DND-41 (cell line): Measurements from ENCODE around the gene REC114.

Experiments
- ATAC-seq: fragments of 200-7000 bp; cut with Tn5 transposase; 3 replicates; pipeline ENCODE4 v1.9.1; 2021; ENCODE audit warnings: low read depth; ENCODE audit not compliant: insufficient read depth
- DNase-seq: peaks from one replicate; pipeline ENCODE4 v3.0.0-alpha.2; 2020
- H2AFZ ChIP-seq: 2 replicates; pipeline ENCODE4 v1.6.0; 2012; ENCODE audit warnings: low read depth, low read length
- H3K27ac ChIP-seq: 2 replicates; pipeline ENCODE4 v1.5.1; 2012; ENCODE audit warnings: low read length, inconsistent platforms
- H3K27me3 ChIP-seq: fragments of 200-600 bp; sonication (generic); 2 replicates; pipeline ENCODE4 v1.6.0; 2012; ENCODE audit warnings: low read length, mild to moderate bottlenecking, inconsistent platforms; ENCODE audit not compliant: insufficient read depth, poor library complexity
- H3K36me3 ChIP-seq: 2 replicates; pipeline ENCODE4 v1.5.1; 2012; ENCODE audit warnings: low read length, inconsistent platforms; ENCODE audit not compliant: insufficient read depth
- H3K4me1 ChIP-seq: 2 replicates; pipeline ENCODE4 v1.5.1; 2012; ENCODE audit warnings: mild to moderate bottlenecking, low read length; ENCODE audit not compliant: insufficient read depth
- H3K4me2 ChIP-seq: 2 replicates; pipeline ENCODE4 v1.6.0; 2012; ENCODE audit warnings: mild to moderate bottlenecking, moderate library complexity, low read length, inconsistent platforms; ENCODE audit not compliant: insufficient read depth
- H3K4me3 ChIP-seq, 2 experiments: fragments of 200-600 bp in 1 of 2; shearing (Covaris generic) in 1 of 2; 2 replicates each; pipeline ENCODE4 v1.5.1; 2012 to 2016; ENCODE audit warnings: inconsistent platforms in 2 of 2, low read length in 2 of 2, mild to moderate bottlenecking in 2 of 2, low read depth in 1 of 2, moderate library complexity in 1 of 2
- H3K79me2 ChIP-seq: 2 replicates; pipeline ENCODE4 v1.6.0; 2012; ENCODE audit warnings: low read length, inconsistent platforms; ENCODE audit not compliant: insufficient read depth
- H3K9ac ChIP-seq: 2 replicates; pipeline ENCODE4 v1.6.0; 2012; ENCODE audit warnings: low read depth, mild to moderate bottlenecking, inconsistent platforms, low read length, moderate library complexity
- H3K9me3 ChIP-seq: 2 replicates; pipeline ENCODE4 v1.5.1; 2012; ENCODE audit warnings: low read length, moderate library complexity, mild to moderate bottlenecking, inconsistent platforms; ENCODE audit not compliant: insufficient read depth, severe bottlenecking
- H4K20me1 ChIP-seq: 2 replicates; pipeline ENCODE4 v1.6.0; 2012; ENCODE audit warnings: low read length; ENCODE audit not compliant: insufficient read depth
- CTCF ChIP-seq: IDR thresholded peaks from 2 replicates; pipeline ENCODE4 v1.5.1; 2012; ENCODE audit warnings: borderline replicate concordance, low read length, moderate library complexity, mild to moderate bottlenecking; ENCODE audit not compliant: poor library complexity, severe bottlenecking; ENCODE audit errors: extremely low read depth
- EZH2 ChIP-seq: IDR thresholded peaks from 3 replicates; pipeline ENCODE4 v1.6.1; 2012; ENCODE audit warnings: borderline replicate concordance, low read depth, mild to moderate bottlenecking, moderate library complexity, low read length, inconsistent platforms; ENCODE audit not compliant: severe bottlenecking

The REC114 gene

GRCh38 chr15:73602992-73603391 lies 160.0 kb downstream of the REC114 start:
- peaks cover 62% of the 10 kb centered on the region for H3K79me2 ChIP-seq
- no peak for ATAC-seq
- H3K27ac ChIP-seq = no peak overlapping the region
- no peaks in the 10 kb centered on the region for H3K9me3 ChIP-seq
- TF ChIP-seq EZH2 (no peak), CTCF (no peak)
- H3K4me2 ChIP-seq = no peak overlapping the region
- H3K27me3 ChIP-seq = no peaks in the 10 kb centered on the region
- H3K9ac ChIP-seq = no peak overlapping the region
- no peaks in the 10 kb centered on the region for H3K4me1 ChIP-seq
- no peak overlapping the region for H2AFZ ChIP-seq
- peaks cover 63% of the 10 kb centered on the region for H4K20me1 ChIP-seq
- H3K36me3 ChIP-seq = no peaks in the 10 kb centered on the region
- H3K4me3 ChIP-seq = no peak overlapping the region
- no peak for DNase-seq

GRCh38 chr15:73604477-73604876 lies 161.5 kb downstream of the REC114 start:
- Histone ChIP-seq H3K27ac (no peak overlapping the region), H3K9ac (no peak overlapping the region), H2AFZ (no peak overlapping the region), H3K9me3 (no peaks in the 10 kb centered on the region), H3K4me2 (no peak overlapping the region), H3K27me3 (no peaks in the 10 kb centered on the region), H3K36me3 (no peaks in the 10 kb centered on the region), H4K20me1 (peaks cover 64% of the 10 kb centered on the region), H3K4me3 (no peak overlapping the region), H3K4me1 (no peaks in the 10 kb centered on the region), H3K79me2 (peaks cover 60% of the 10 kb centered on the region; the same call in 1 of the 2 replicates)
- ATAC-seq (no peak), DNase-seq (no peak)
- TF ChIP-seq EZH2 (no peak), CTCF (no peak)

- Histone ChIP-seq H3K36me3 (no peaks in the 10 kb centered on the region), H3K27ac (no peak overlapping the region), H3K4me3 (no peak overlapping the region), H4K20me1 (peaks cover 65% of the 10 kb centered on the region), H2AFZ (no peak overlapping the region), H3K4me2 (no peak overlapping the region), H3K27me3 (no peaks in the 10 kb centered on the region), H3K9ac (no peak overlapping the region), H3K4me1 (no peaks in the 10 kb centered on the region), H3K79me2 (peaks cover 60% of the 10 kb centered on the region; the same call in 1 of the 2 replicates), H3K9me3 (no peaks in the 10 kb centered on the region)
- ATAC-seq = no peak
- no peak for DNase-seq
- TF ChIP-seq CTCF = no peak
These were observed 162.9 kb downstream of the REC114 start for GRCh38 chr15:73605759-73606436.
